HTERT RPE-1 (cell line): ENCODE results near the gene STOML1.
"Not testable (repeated sequence)": the region's sequence is repeated elsewhere in the genome, so short reads cannot be mapped to it uniquely, and the experiment has no call there.

ENCODE experiments used
- in situ Hi-C: fragments of 300-500 bp; cut with MboI; formaldehyde crosslinking; loops from 4 replicates; pipeline ENCODE4 v1.14.3; 2020; ENCODE audit warnings: low sequenced_read_pairs

Gene STOML1

GRCh38 chr15:73987681-73988444 lies 4.2 kb downstream of the STOML1 start:
- in situ Hi-C loops, result no loop called here

GRCh38 chr15:73987250-73987649 lies 4.8 kb downstream of the STOML1 start:
- in situ Hi-C loops, result no loop called here

GRCh38 chr15:73986776-73987056 lies 5.4 kb downstream of the STOML1 start:
- in situ Hi-C loops, result no loop called here

- in situ Hi-C loops, result no loop called here
These were observed 5.9 kb downstream of the STOML1 start for GRCh38 chr15:73986055-73986775.

- in situ Hi-C loops, result no loop called here
These were observed 6.8 kb downstream of the STOML1 start for GRCh38 chr15:73985101-73985873.

GRCh38 chr15:73984208-73984979 lies 7.7 kb downstream of the STOML1 start:
- in situ Hi-C loops, result no loop called here

GRCh38 chr15:73983773-73984172 lies 8.3 kb downstream of the STOML1 start:
- in situ Hi-C loops, result no loop called here

GRCh38 chr15:73983211-73983727 lies 8.8 kb downstream of the STOML1 start:
- in situ Hi-C loops, result no loop called here

GRCh38 chr15:73982222-73982962 lies 9.7 kb downstream of the STOML1 start:
- in situ Hi-C loops, result no loop called here

GRCh38 chr15:73981761-73982221 lies 10.3 kb downstream of the STOML1 start:
- in situ Hi-C loops, result no loop called here

GRCh38 chr15:73979636-73980035 lies 12.5 kb downstream of the STOML1 start:
- in situ Hi-C loops, result no loop called here

- in situ Hi-C loops, result no loop called here
These were observed 13.2 kb downstream of the STOML1 start for GRCh38 chr15:73978896-73979295.

GRCh38 chr15:73975440-73976125 lies 16.5 kb downstream of the STOML1 start:
- in situ Hi-C loops, result not testable (repeated sequence)

GRCh38 chr15:73973683-73974200 lies 18.4 kb downstream of the STOML1 start:
- in situ Hi-C loops, result not testable (repeated sequence)

GRCh38 chr15:73972984-73973682 lies 19.0 kb downstream of the STOML1 start:
- in situ Hi-C loops, result no loop called here

GRCh38 chr15:73969151-73969759 lies 22.8 kb downstream of the STOML1 start:
- in situ Hi-C loops, result no loop called here

GRCh38 chr15:73968461-73968860 lies 23.6 kb downstream of the STOML1 start:
- in situ Hi-C loops, result no loop called here

- in situ Hi-C loops, result no loop called here
These were observed 26.4 kb downstream of the STOML1 start for GRCh38 chr15:73965758-73966113.
